ENCODE data around the gene ELMOD3. TPM values are rescaled to one million over a fixed set of nuclear protein-coding genes. Genes with fewer than 3 reads are reported as not detected.

ELMOD3 gene
- polyA plus RNA-seq, 3 donors: 6.1 to 53.3 (median 7.2) TPM

- Mint-ChIP-seq H3K27ac (peak overlapping the region; percentile 84 to 94 (median 91)), H3K4me1 (peaks cover 46% of the 10 kb centered on the region), H3K27me3 (ENCODE audit: low read depth in 3 of 3) (peaks cover 4 to 11% (median 6%) of the 10 kb centered on the region in 3 donors), H3K36me3 (peaks cover 13 to 23% of the 10 kb centered on the region in 2 donors), H3K4me3 (peak overlapping the region; percentile 81 to 93), H3K9me3 (no peaks in the 10 kb centered on the region)
- H3K27ac ChIP-seq (ENCODE audit: low read depth in 1 of 2, low read length in 2 of 2): peak overlapping the region; percentile 69 to 73
- intact Hi-C loops (cut with micrococcal nuclease): no loop called here
- H3K9me3 ChIP-seq (replicated peaks in 1 of 2; ENCODE audit: control insufficient read depth in 1 of 2, insufficient read depth in 1 of 2, low read length in 2 of 2): no peaks in the 10 kb centered on the region
- H3K4me3 ChIP-seq (replicated peaks in 1 of 3; ENCODE audit: low read depth in 2 of 3, low read length in 3 of 3): peak overlapping the region; percentile 2 to 69 (median 28)
- no peaks in the 10 kb centered on the region for H3K27me3 ChIP-seq (ENCODE audit: control insufficient read depth in 2 of 2, insufficient read depth in 2 of 2, low read length in 2 of 2)
- H3K9ac ChIP-seq (ENCODE audit: insufficient read depth, low read length, poor library complexity, severe bottlenecking): peak overlapping the region; percentile 18
- no peak for TF ChIP-seq CTCF (IDR thresholded peaks at IDR 0.05)
- no peaks in the 10 kb centered on the region for H3K79me2 ChIP-seq (ENCODE audit: insufficient read depth, low read length)
- peaks cover 15% of the 10 kb centered on the region for H4K20me1 ChIP-seq (ENCODE audit: insufficient read depth, low read length)
- peaks cover 11 to 19% of the 10 kb centered on the region in 2 donors for H3K36me3 ChIP-seq (replicated peaks in 1 of 2; ENCODE audit: control insufficient read depth in 1 of 2, insufficient read depth in 2 of 2, low read length in 2 of 2)
- peaks cover 46 to 50% of the 10 kb centered on the region in 2 donors for H3K4me1 ChIP-seq (ENCODE audit: control insufficient read depth in 1 of 2, insufficient read depth in 2 of 2, low read length in 2 of 2)
- WGBS (ENCODE audit: insufficient coverage): 1% methylated on average over 10 of the region's 19 CpGs
- peak overlapping the region; percentile 73 for H3K4me2 ChIP-seq (replicated peaks; ENCODE audit: extremely low read depth, low read length, poor library complexity, severe bottlenecking)
- DNase-seq: peak; percentile 33 to 50 (median 37)
- H2AFZ ChIP-seq (ENCODE audit: insufficient read depth, low read depth, low read length, poor library complexity, severe bottlenecking): peak overlapping the region; percentile 70
Observed at GRCh38 chr2:85309699-85310321, 44.8 kb upstream of the ELMOD3 start.

- peak overlapping the region in 1 of 2 donors; percentile 93 for H3K4me3 Mint-ChIP-seq
- no peak for DNase-seq
- intact Hi-C loops (cut with micrococcal nuclease): no loop called here
- no peak overlapping the region for H3K9ac ChIP-seq (ENCODE audit: insufficient read depth, low read length, poor library complexity, severe bottlenecking)
- peaks cover 17 to 25% of the 10 kb centered on the region in 2 donors for H3K36me3 ChIP-seq (replicated peaks in 1 of 2; ENCODE audit: control insufficient read depth in 1 of 2, insufficient read depth in 2 of 2, low read length in 2 of 2)
- H3K4me2 ChIP-seq (replicated peaks; ENCODE audit: extremely low read depth, low read length, poor library complexity, severe bottlenecking): peak overlapping the region; percentile 73
- H3K27ac ChIP-seq (ENCODE audit: low read depth in 1 of 2, low read length in 2 of 2): peak overlapping the region; percentile 69 to 73
- H4K20me1 ChIP-seq (ENCODE audit: insufficient read depth, low read length): peaks cover 20% of the 10 kb centered on the region
- H3K9me3 Mint-ChIP-seq: no peaks in the 10 kb centered on the region
- H3K4me3 ChIP-seq (replicated peaks in 1 of 3; ENCODE audit: low read depth in 2 of 3, low read length in 3 of 3): peak overlapping the region in 1 of 3 experiments; percentile 69
- H2AFZ ChIP-seq (ENCODE audit: insufficient read depth, low read depth, low read length, poor library complexity, severe bottlenecking): peak overlapping the region; percentile 70
- no peaks in the 10 kb centered on the region for H3K79me2 ChIP-seq (ENCODE audit: insufficient read depth, low read length)
- WGBS (ENCODE audit: insufficient coverage): 100% methylated on average over 1 of the region's 3 CpGs
- peaks cover 17 to 29% of the 10 kb centered on the region in 2 donors for H3K36me3 Mint-ChIP-seq
- peak overlapping the region; percentile 84 to 94 (median 91) for H3K27ac Mint-ChIP-seq
- H3K27me3 Mint-ChIP-seq (ENCODE audit: low read depth in 3 of 3): peaks cover 2 to 7% (median 4%) of the 10 kb centered on the region in 3 donors
- H3K27me3 ChIP-seq (ENCODE audit: control insufficient read depth in 2 of 2, insufficient read depth in 2 of 2, low read length in 2 of 2): no peaks in the 10 kb centered on the region
- no peak for TF ChIP-seq CTCF (IDR thresholded peaks at IDR 0.05)
- H3K4me1 ChIP-seq (ENCODE audit: control insufficient read depth in 1 of 2, insufficient read depth in 2 of 2, low read length in 2 of 2): peaks cover 46 to 50% of the 10 kb centered on the region in 2 donors
- no peaks in the 10 kb centered on the region for H3K9me3 ChIP-seq (replicated peaks in 1 of 2; ENCODE audit: control insufficient read depth in 1 of 2, insufficient read depth in 1 of 2, low read length in 2 of 2)
- H3K4me1 Mint-ChIP-seq: peaks cover 46% of the 10 kb centered on the region
Observed at GRCh38 chr2:85310330-85310729, 44.2 kb upstream of the ELMOD3 start.
